Activated T-cell treated with anti-CD3 and anti-CD28 coated beads, Interleukin-2, amount 50 U/mL, for 4 hours (primary cell): Measurements from ENCODE around the gene ZACN. TPM values are rescaled to one million over a fixed set of nuclear protein-coding genes. Genes with fewer than 3 reads are reported as not detected.
A peak's percentile ranks its signal among the peaks of the same experiment; 100 is the strongest.

Experiments
- ATAC-seq, 2 donors: fragments of 200-7000 bp; cut with Tn5 transposase; one replicate each; pipeline ENCODE4 v1.10.0; 2021
- DNase-seq: peaks from one replicate; pipeline ENCODE4 v3.0.0-alpha.2; 2020
- H3K27me3 Mint-ChIP-seq: one replicate; pipeline ENCODE4 v1.8.0; 2021; ENCODE audit warnings: low read depth, mixed read lengths
- H3K36me3 Mint-ChIP-seq: one replicate; pipeline ENCODE4 v1.8.0; 2022; ENCODE audit warnings: mixed read lengths; ENCODE audit not compliant: insufficient read depth
- H3K4me1 Mint-ChIP-seq: one replicate; pipeline ENCODE4 v1.8.0; 2021; ENCODE audit warnings: low read depth, mixed read lengths
- H3K4me3 Mint-ChIP-seq: one replicate; pipeline ENCODE4 v1.8.0; 2021; ENCODE audit warnings: mild to moderate bottlenecking, moderate library complexity, mixed read lengths
- H3K9me3 Mint-ChIP-seq: one replicate; pipeline ENCODE4 v1.8.0; 2021; ENCODE audit warnings: mixed read lengths
- total RNA-seq, 3 donors: library from RNA; stranded (reverse); gene quantifications; one replicate each; pipeline ENCODE4 v1.2.1, GENCODE V29; 2021

The ZACN gene
- total RNA-seq, 3 donors from 2014 or later, result 4.9 to 9.7 (median 8.1) TPM

DNA sequence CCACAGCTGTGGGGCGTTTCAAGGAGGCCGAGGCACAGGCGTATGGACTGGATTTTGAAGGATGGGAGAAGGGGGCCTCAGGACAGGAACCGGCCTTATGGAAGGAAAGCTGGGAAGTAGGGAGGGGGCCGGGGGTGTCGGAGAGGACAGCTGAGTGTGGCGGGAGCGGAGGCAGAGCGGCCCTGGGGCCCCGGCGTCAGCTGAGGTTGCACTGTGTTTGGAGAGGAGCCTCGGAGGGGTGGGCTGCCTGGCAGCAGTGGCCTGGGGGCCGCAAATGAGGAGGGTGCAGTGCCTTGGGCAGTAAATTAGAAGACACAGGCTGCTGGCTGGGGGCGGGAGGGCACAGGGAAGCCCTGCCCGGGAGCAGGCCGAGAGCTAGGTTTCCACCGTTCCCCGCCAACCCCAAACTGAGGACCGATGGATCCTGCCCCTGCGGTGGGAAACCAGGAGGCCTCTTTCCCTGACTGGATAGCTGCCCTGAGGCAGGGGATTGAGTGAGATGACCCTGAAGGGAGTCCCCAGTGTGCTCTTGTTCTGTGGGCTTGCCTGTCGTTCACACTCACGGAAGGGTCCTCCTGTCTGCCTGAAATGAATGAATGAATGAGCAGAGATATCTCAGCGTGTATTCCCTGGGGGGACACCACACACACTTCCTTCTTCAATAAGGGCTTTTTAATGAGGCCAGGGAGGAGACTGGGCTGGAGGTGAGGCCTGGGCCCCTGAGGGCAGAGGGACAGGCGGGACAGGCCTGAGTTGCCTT is 43.6 kb downstream of the ZACN start:
- Mint-ChIP-seq H3K4me3 (peak overlapping the region; percentile 31), H3K4me1 (peaks cover 18% of the 10 kb centered on the region), H3K36me3 (no peaks in the 10 kb centered on the region), H3K9me3 (no peaks in the 10 kb centered on the region), H3K27me3 (no peaks in the 10 kb centered on the region)
- no peak for ATAC-seq
- no peak for DNase-seq

DNA sequence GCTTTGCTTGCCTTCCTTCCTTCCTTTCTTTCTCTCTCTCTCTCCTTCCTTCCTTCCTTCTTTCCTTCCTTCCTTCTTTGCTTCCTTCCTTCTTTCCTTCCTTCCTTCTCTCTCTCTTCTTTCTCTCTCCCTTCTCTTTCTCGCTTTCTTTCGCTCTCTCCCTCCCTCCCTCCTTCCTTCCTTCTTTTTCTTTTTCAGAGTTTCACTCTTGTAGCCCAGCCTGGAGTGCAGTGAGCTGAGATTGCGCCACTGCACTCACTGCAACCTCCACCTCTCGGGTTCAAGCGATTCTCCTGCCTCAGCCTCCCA is 44.2 kb downstream of the ZACN start:
- Mint-ChIP-seq H3K36me3 (no peaks in the 10 kb centered on the region), H3K27me3 (no peaks in the 10 kb centered on the region), H3K9me3 (no peaks in the 10 kb centered on the region), H3K4me3 (no peak overlapping the region), H3K4me1 (peaks cover 18% of the 10 kb centered on the region)
- no peak for DNase-seq
- no peak for ATAC-seq

DNA sequence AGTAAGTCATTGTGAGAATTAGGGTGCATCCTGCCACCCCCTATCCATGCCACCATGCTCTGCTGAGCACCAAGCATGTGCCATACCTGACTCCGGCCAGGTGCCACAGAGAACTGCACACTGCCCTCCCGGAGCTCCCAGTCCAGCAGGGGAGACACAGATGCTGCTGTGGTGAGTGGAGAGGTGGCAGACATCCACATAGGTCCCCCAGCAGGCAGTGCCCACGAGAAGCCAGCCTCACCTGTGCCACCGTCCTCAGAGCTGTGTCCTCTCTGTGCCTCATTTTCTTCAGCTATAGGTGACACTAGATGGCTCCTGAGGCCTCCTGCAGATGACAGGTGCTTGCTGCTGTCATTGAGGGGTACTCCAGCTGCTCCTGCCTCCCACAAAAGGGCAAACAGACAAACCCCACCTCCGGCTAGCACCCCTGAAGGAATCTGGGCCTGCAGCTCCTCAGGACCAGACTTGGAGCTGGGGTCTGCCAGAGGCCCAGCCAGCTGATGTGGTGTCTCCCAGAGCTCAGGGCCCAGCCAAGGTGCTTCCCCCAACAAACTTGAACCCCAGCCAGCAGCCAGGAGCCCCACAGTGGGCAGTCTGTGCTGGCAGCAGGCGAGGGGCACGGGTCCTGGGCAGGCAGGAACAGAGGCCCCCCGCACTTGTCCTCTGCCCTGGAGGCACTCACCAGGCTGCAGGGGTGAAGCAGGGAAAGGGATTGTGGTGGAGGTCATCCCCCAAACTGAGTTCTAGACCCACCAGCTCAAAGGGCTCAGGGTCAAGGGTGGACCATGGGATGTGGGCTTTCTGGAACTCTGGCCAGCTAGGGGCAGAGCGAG is 45.0 kb downstream of the ZACN start:
- Mint-ChIP-seq H3K36me3 (no peaks in the 10 kb centered on the region), H3K4me1 (peaks cover 18% of the 10 kb centered on the region), H3K27me3 (no peaks in the 10 kb centered on the region), H3K4me3 (no peak overlapping the region), H3K9me3 (no peaks in the 10 kb centered on the region)
- DNase-seq (no peak), ATAC-seq (no peak)

DNA sequence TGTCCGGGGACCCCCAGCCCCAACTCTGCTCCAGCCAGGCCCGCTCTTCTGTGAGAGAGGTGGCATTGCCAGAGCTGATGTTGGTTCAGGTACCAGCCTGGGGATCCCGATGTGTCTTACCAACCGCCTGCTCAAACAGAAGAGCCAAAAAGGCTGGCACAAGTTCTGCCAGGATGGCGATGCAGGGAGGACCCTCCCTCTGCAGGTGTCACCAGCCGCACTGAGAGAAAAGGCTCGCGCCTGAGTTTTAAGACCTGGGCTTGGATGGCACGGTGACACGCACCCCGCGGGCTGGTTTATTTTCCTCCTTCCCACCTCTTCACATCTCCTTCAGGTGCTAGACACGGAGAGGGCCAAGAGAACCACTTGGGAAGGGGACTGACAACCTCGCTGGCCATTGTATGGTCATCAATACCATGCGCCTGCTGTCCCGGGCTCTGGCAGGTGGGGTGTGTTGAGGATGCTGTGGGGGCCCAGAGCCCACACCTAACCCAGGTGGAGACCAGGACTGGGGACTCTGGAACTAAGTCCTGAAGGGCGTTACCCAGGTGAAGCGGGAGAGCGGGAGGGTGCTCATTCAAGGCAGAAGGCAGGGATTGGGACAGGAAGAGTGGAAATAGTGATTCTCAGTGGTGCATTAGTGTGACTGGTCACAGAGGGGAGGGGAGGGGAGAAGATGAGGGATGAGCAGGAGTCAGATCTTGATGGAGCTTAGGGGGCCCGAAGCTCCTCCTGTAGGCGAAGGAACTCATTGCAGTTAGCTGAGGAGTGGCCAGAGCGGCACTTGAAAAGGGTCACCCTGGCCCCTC is 45.8 kb downstream of the ZACN start:
- H3K4me1 Mint-ChIP-seq, result peaks cover 18% of the 10 kb centered on the region
- H3K27me3 Mint-ChIP-seq, result no peaks in the 10 kb centered on the region
- H3K36me3 Mint-ChIP-seq, result no peaks in the 10 kb centered on the region
- no peak overlapping the region for H3K4me3 Mint-ChIP-seq
- no peaks in the 10 kb centered on the region for H3K9me3 Mint-ChIP-seq
- no peak for ATAC-seq
- no peak for DNase-seq

DNA sequence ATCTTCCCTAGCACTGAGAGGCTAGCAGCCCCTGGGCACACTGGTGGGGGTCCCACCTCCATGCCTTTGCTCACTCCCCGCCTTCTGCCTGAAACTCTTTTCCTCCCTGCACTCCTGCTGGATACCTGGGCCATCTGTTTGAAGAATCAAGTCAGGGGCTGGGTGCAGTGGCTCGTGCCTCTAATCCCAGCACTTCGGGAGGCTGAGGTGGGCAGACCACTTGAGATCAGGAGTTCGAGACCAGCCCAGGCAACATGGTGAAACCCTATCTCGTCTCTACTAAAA is 46.4 kb downstream of the ZACN start:
- H3K36me3 Mint-ChIP-seq, result no peaks in the 10 kb centered on the region
- peaks cover 18% of the 10 kb centered on the region for H3K4me1 Mint-ChIP-seq
- ATAC-seq (no peak), DNase-seq (no peak)
- H3K27me3 Mint-ChIP-seq, result no peaks in the 10 kb centered on the region
- H3K9me3 Mint-ChIP-seq, result no peaks in the 10 kb centered on the region
- no peak overlapping the region for H3K4me3 Mint-ChIP-seq

DNA sequence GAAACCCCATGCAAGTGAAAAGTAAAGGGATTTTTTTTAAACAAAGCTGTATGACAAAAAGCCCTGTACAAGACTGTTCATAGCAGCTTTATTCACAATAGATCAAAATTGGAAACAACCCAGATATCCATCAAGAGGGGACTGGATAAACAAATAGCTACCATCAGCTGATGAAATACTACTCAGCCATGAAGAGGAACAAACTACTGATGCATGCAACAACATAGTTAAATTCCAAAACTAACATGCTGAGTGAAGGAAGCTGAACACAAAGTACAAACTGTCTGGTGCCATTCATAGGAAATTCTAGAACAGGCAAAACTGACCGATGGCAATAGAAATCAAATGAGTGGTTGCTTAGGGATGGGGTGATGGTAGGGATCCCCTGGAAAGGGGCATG is 46.9 kb downstream of the ZACN start:
- H3K4me1 Mint-ChIP-seq, result peaks cover 18% of the 10 kb centered on the region
- H3K4me3 Mint-ChIP-seq, result no peak overlapping the region
- no peaks in the 10 kb centered on the region for H3K27me3 Mint-ChIP-seq
- ATAC-seq, result no peak
- H3K36me3 Mint-ChIP-seq, result no peaks in the 10 kb centered on the region
- DNase-seq, result no peak
- no peaks in the 10 kb centered on the region for H3K9me3 Mint-ChIP-seq

DNA sequence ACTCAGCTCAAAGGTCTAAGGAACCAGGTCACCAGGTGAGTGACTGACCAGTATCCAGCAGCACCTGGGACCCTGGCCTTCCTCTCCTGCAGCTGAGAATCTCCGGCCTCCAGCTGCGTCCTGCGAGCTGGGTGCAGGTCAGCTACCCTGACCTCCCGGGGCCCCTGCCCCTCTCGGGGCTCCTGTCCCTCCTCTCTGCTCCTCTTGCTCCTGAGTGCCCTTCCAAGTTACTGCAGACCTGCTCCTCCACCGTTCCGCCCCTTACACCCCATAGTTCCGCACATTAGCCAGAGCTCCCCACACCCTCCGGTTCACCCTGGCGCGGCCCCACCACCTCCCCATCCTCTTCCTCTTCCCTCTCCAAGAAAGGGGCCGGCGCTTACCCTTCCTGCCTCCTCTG is 51.5 kb downstream of the ZACN start:
- no peak for DNase-seq
- ATAC-seq, result no peak
- H3K36me3 Mint-ChIP-seq, result no peaks in the 10 kb centered on the region
- no peaks in the 10 kb centered on the region for H3K27me3 Mint-ChIP-seq
- peaks cover 28% of the 10 kb centered on the region for H3K4me1 Mint-ChIP-seq
- no peaks in the 10 kb centered on the region for H3K9me3 Mint-ChIP-seq
- no peak overlapping the region for H3K4me3 Mint-ChIP-seq

DNA sequence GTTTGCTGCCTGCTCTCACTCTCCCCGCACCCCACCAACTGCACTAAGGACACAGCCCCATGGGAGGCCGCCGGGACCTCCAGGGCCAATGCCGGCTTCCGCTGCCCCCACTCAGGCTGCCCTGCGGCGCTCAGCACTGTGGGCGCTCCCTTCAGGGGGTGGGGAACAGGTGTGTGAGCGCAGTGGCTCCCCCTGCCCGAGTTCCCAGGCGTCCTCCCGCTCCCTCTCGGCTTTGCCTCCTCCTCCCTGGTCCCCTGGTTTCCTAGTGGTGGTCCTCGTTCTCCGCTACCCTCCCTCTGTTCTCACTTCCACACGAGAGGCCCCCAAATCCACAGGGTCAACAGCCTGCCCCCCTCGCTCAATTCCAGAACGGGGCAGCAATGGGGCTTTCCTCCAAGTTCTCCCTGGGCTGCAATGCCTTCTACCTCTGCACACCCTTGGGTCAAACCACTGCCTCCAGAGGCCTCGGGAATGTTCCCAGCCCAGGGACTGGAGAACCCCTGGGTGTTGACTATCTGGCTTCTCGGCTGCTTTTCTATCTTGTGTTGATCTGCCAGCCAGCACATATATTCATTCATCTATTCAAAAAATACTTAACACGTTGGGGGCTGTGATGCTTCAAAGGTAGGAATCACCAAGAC is 52.2 kb downstream of the ZACN start:
- no peaks in the 10 kb centered on the region for H3K9me3 Mint-ChIP-seq
- no peak for ATAC-seq
- DNase-seq, result no peak
- H3K27me3 Mint-ChIP-seq, result no peaks in the 10 kb centered on the region
- H3K4me1 Mint-ChIP-seq, result peaks cover 26% of the 10 kb centered on the region
- no peaks in the 10 kb centered on the region for H3K36me3 Mint-ChIP-seq
- H3K4me3 Mint-ChIP-seq, result no peak overlapping the region

DNA sequence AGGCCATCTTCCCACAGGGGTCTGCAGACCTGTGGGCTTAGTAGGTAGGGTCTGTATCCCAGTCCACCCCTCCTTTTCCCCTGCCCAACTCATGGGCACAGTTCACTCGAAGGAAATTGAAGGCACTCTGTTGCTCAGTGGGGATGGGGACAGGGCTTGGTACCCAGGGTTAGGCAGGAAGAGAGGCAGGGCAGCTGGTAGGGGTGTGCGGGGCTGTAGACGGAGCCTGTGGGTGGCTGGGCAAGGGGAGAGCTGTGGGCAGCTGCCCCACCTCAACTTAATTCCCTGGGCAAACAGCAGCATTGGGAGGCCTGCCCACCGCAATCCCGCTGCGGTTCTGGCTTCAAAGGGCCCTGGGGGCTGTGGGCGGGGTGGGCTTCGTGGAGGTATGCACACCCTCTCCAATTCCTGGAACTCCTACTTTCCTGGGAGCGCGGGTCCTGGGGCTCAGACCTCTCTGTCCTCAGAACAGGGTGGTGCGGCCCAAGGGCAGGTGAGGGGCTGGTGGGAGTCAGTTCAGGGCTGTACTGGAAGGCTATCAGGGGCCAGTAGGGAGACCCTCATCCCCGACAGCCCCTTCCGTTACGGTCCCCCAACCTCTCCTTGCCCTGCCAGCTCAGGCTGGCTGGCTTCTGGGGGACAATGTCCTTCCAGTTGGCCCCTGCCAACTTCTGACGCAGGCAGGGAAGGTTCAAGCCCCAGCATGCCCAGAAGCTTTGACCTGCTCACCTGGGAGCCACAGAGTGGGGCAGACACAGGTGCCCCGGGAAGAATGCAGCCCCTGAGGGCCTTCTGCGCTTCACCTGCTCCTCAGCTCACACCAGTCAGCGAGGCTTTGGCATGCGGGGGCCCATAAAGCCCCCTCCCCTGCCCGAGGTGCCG is 53.0 kb downstream of the ZACN start:
- H3K9me3 Mint-ChIP-seq, result no peaks in the 10 kb centered on the region
- no peak for DNase-seq
- no peak for ATAC-seq
- H3K27me3 Mint-ChIP-seq, result no peaks in the 10 kb centered on the region
- no peaks in the 10 kb centered on the region for H3K36me3 Mint-ChIP-seq
- no peak overlapping the region for H3K4me3 Mint-ChIP-seq
- H3K4me1 Mint-ChIP-seq, result peaks cover 19% of the 10 kb centered on the region

Other genes with a start within 250 kb of the ZACN start
- gene UNC13D, start 234.8 kb upstream of the ZACN start, total RNA-seq, result 100 to 1,000 TPM; 122 to 146 (median 124) TPM
- gene WBP2, start 223.8 kb upstream of the ZACN start, total RNA-seq, result 10 to 100 TPM; 31.0 to 47.8 (median 44.5) TPM
- 10 to 100 TPM; 12.8 to 18.1 (median 14.5) TPM for gene TRIM47, start 200.6 kb upstream of the ZACN start, total RNA-seq
- gene TRIM65, start 182.2 kb upstream of the ZACN start, total RNA-seq, result 10 to 100 TPM; 35.3 to 46.9 (median 43.7) TPM
- gene MRPL38, start 174.3 kb upstream of the ZACN start, total RNA-seq, result 100 to 1,000 TPM; 203 to 227 (median 218) TPM
- gene FBF1, start 138.1 kb upstream of the ZACN start, total RNA-seq, result 10 to 100 TPM; 12.1 to 16.0 (median 12.5) TPM
- 10 to 100 TPM; 29.6 to 36.5 (median 32.7) TPM for gene ACOX1, start 100.0 kb upstream of the ZACN start, total RNA-seq
- 10 to 100 TPM in 2 of 3 donors, 1 to 10 TPM in 1; 9.5 to 11.9 (median 10.8) TPM for gene TEN1, start 99.9 kb upstream of the ZACN start, total RNA-seq
- gene CDK3, start 78.3 kb upstream of the ZACN start, total RNA-seq, result 1 to 10 TPM; 3.3 to 5.5 (median 3.8) TPM
- under 1 TPM; 0.11 to 0.18 (median 0.11) TPM for gene EVPL, start 51.9 kb upstream of the ZACN start, total RNA-seq
- gene SRP68, start 6.7 kb upstream of the ZACN start, total RNA-seq, result 100 to 1,000 TPM in 2 of 3 donors, 10 to 100 TPM in 1; 88.4 to 114 (median 105) TPM
- 10 to 100 TPM in 2 of 3 donors, 1 to 10 TPM in 1; 6.1 to 12.6 (median 10.2) TPM for gene GALR2, start 4.4 kb upstream of the ZACN start, total RNA-seq
- 100 to 1,000 TPM in 1 of 3 donors, 10 to 100 TPM in 2; 89.9 to 106 (median 91.0) TPM for gene EXOC7, start 24.6 kb downstream of the ZACN start, total RNA-seq
- 1 to 10 TPM in 2 of 3 donors, under 1 TPM in 1; 0.71 to 2.8 (median 1.8) TPM for gene FOXJ1, start 62.1 kb downstream of the ZACN start, total RNA-seq
- 10 to 100 TPM; 13.3 to 16.7 (median 14.9) TPM for gene RNF157, start 161.3 kb downstream of the ZACN start, total RNA-seq
- gene UBALD2, start 186.2 kb downstream of the ZACN start, total RNA-seq, result 100 to 1,000 TPM; 162 to 196 (median 186) TPM
- gene QRICH2, start 229.1 kb downstream of the ZACN start, total RNA-seq, result 1 to 10 TPM; 1.1 to 2.1 (median 1.2) TPM